GM18499 (cell line): ENCODE results near the gene LENG9.
A peak's percentile ranks its signal among the peaks of the same experiment; 100 is the strongest.
"Not testable (repeated sequence)": the region's sequence is repeated elsewhere in the genome, so short reads cannot be mapped to it uniquely, and the experiment has no call there.

Source experiments
- ATAC-seq: cut with Tn5 transposase; IDR thresholded peaks from one replicate; pipeline ENCODE4 v1.9.1; 2021; ENCODE audit warnings: moderate number of reproducible peaks; ENCODE audit not compliant: insufficient read depth, unreplicated experiment

The LENG9 gene

DNA sequence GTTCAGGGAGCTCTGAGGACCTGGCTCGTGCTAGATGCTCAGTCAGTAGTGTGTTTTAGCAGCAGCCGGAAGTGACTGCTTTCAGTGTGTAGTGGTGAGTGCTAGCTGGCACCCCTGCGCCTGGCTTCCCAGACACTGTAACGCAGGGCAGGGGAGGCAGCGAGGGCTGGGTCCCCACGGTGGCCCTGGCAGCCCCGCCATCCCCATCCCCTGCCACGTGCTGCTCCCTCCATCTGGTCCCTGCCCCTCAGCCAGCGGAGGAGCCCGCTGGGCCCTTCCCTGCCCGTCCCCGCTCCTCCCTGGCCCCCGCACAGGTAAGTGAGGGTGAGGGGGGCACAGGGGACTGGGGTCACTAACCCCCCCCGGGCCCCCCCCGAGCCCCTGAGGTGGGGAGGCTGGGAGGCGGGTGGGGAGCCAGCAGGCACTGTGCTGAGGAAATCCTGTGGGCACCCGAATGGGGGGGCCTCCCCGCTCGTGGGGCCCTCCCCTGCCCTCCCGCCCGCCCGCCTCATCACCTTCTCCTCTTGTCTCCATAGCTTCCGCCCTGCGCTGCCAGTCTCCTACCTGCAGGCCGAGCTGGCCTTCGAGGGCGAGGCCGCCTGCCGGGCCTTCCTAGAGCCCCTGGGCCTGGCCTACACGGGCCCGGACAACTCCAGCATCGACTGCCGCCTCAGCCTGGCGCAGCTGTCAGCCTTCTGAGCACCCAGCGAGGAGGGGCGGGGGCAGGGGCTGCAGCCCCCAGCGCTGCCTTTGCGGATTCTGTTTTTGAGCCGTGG, 3.2 kb downstream of the LENG9 start:
- no peak for ATAC-seq

DNA sequence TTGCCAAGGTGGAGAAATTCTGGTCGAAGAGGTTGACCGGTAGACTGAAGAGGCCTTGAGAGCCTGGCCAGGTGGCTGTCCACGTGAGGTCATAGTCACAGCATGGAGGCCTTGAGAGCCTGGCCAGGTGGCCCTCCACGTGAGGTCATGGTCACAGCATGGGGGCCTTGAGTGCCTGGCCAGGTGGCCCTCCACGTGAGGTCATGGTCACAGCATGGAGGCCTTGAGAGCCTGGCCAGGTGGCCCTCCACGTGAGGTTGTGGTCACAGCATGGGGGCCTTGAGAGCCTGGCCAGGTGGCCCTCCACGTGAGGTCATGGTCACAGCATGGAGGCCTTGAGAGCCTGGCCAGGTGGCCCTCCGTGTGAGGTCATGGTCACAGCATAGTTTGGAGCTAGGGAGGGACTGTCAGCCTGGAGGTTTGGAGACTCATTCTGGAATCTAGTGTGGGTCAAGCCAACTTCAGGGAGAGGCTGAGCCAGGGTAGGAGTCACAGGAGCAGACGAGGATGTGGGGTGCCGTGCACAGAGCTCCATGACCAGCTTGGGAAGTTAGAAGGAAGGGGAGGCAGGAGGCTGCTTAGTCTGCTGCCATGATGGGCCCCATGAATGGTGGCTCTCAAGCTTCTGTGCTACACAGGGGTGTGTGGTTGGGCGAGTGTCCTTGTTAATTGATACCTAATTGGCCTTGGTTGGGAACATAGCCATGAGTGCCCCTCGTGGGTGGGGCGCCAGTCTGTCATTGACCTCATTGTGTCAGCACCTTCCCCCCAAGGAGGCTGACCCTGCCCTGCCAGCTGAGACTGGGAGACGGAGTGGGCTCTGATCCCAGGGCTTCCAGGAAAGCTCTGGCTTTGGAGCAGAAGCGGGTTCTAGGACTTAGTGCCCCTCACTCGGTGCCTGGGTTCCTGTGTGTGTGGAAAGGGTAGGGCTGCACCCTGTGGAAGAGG, 4.0 kb downstream of the LENG9 start:
- ATAC-seq: no peak

DNA sequence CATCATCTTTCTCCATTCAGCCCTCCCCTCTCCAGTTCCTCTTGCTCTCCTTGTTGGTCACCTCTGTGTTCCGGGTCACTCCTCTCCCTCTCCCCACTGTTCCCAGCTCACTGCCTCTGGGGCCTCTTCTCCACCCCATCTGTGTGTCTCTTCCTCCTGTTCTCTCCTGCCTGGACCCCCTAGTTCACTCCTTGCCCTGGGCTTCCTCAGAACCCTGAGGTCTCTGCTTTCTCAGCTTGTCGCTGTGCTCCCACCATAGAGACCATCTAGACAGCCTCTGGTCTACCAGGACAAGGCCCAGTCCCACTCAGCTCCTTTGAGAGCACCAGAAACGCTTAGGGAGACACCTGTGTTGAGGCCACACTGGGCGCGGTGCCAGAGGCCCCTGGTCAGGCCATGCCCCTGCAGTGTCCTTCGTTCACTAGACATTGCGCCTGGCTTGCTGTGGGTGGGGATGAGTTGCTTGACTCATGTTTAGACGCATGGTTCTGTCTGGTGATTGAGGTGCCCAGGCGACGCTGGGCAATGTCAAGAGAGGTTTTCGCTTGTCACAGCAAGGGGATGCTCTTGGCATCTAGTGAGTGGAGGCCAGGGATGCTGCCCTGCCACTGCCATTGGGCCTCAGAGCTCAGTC, 4.8 kb downstream of the LENG9 start:
- no peak for ATAC-seq

DNA sequence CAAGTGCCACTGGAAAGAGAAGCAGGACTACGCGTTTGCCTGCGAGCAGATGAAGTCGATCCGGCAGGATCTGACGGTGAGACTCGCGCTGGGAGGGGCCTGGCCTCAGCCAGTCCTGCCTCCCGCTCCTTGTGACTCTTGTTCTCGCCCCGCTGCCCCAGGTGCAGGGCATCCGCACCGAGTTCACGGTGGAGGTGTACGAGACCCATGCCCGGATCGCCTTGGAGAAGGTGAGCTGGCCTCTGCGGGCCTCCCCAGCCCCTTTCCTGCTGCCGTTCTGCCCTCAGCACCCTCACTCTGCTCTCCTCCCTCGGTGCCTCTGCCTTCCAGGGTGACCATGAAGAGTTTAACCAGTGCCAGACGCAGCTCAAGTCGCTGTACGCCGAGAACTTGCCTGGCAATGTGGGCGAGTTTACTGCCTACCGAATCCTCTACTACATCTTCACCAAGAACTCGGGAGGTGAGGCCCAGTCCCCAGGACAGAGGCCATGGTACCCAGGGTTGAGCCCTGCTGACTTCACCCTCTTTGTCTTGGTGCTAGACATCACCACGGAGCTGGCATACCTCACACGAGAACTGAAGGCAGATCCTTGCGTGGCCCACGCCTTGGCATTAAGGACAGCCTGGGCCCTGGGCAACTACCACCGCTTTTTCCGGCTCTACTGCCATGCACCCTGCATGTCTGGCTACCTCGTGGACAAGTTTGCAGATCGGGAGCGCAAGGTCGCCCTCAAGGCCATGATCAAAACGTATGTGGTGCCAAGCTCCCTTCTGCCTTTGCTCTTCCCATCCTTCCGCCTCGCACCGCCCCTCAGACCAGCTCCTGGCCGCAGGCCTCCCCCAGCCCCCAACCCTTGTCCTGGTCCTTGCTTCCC, 5.6 kb downstream of the LENG9 start:
- no peak for ATAC-seq

DNA sequence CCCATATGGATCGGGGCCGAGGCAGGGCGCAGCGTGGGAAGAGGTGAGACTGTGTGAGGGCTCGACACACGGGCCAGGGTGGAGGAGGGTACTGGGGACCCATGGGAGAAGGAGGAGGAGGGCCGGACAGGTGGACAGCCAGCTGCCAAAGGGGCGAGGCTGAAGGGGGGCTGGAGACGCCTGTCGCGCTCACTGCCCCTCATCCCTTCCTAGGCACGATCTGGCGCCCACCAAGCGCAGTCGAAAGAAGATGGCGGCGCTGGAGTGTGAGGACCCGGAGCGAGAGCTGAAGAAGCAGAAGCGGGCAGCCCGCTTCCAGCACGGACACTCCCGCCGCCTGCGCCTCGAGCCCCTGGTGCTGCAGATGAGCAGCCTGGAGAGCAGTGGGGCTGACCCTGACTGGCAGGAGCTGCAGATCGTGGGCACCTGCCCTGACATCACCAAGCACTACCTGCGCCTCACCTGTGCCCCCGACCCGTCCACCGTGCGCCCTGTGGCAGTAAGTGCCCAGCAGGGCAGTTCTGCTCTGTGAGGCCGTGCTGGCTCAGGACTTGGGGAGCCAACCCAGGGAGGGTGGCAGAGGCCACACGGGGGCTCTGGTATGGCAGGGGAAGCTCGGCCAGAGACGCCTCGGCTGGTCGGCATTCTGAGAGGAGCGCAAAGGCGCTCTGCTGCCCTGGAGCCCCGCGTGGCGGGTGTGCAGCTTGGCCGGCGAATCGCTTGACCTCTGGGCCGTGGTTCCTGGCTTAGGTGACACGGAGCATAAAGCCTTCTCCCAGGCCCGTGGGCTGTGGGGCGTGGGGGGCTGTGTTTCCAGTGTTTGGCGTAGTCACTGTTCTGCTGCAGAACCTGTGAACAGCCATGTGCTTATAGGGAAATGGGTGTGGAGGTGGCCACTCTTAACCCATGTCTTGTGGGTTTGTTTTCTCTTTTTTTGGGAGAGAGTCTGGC, 6.9 kb downstream of the LENG9 start:
- ATAC-seq: no peak

DNA sequence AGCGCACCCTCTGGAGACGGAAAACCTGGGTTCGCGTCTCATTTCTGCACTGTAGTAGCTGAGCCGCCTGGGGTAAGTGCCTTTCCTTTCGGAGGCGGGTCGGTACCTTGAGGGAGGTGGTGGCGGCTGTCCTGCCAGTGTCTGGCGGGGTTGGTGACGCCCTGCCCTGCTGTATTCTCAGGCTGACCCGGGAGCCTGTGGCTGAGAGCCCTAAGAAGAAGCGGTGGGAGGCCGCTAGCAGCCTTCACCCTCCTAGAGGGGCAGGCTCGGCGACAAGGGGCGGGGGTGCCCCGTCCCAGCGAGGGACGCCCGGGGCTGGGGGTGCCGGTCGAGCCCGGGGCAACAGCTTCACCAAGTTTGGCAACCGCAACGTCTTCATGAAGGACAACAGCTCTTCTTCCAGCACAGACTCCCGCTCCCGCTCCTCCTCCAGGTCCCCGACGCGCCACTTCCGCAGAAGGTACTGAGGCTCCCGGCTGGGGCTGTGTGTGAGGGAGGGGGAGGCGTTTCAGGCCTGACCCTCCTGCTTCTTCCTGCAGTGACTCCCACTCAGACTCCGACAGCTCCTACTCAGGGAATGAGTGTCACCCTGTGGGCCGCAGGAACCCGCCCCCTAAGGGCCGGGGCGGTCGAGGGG, 7.7 kb downstream of the LENG9 start:
- ATAC-seq: no peak

DNA sequence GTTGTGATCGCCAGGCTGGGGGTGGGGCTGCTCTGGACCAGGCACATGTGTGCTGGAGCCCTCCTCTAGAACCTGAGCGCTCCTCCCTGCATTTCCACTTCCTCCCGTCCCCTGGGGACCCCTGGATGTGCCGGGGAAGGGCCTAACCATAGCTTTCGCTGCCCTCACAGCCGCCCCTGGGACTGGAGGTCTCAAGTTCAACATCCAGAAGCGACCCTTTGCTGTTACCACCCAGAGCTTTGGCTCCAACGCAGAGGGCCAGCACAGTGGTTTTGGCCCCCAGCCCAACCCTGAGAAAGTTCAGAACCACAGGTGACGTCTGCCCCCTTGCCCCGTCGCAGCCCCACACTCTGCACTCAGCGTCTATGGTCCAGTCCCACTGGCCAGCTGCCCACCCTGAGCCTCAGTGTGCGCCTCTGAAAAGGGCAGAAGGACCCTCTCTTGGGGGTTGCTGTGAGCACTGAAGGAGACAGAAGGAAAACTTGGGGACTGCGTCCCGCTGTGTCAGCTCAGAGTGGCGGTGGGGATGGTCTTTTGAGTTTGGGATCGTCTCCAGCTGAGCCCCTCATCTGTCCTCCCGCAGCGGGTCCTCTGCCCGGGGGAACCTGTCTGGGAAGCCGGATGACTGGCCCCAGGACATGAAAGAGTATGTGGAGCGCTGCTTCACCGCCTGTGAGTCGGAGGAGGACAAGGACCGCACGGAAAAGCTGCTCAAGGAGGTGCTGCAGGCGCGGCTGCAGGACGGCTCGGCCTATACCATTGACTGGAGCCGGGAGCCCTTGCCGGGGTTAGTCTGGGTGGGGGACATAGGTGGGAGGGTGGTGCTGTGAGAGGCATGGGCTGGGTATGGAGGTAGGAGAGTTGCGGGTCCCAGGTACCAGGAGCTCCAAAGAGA, 8.6 kb downstream of the LENG9 start:
- ATAC-seq: no peak

DNA sequence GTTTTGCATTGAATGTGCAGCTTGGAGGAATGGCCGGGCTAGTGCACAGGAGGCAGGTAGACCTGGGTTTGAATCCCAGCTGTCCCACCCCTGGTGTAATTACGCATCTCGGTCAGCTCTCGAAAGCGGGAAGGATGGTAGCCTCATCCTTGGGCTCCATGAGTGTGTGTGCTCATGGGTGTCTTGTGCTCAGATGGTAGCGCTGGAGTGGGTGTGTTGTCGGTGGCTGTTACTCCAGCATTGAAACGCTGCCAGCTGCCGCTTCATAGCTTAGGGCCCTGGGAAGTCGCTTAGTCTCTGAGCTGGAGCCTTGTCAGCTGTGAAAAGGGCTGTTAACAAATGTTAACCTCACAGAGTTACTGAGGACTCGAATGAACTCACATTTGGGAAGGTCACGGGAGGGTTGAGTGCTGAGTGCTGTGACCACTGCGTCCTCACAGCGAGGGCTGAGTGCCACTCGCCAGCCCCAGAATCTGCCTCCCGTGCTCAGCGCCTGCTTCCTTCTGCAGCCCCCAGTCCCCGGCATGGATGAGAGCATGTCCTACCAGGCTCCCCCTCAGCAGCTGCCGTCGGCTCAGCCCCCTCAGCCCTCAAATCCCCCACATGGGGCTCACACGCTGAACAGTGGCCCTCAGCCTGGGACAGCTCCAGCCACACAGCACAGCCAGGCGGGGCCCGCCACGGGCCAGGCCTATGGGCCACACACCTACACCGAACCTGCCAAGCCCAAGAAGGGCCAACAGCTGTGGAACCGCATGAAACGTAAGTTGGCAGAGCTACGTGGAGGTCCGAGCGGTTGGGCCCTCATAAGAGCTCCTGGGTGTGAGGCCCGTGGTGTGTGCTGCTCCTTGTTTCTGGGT, 9.4 kb downstream of the LENG9 start:
- no peak for ATAC-seq

DNA sequence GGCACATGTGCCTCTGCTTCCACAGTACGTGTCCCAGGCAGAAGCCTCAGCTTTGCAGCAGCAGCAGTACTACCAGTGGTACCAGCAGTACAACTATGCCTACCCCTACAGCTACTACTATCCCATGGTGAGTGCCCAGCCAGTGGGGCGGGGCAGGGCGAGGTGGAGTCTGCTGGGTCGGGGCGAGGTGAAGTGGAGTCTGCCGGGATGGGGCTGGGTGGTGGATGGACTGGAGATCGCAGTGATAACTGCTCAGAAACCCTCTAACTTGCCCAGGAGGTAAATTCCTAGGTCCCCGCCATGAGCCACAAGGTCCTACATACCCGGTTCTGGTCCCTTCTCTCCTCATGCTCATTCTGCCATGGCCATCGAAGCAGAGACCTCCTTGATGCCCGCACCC, 11.0 kb downstream of the LENG9 start:
- no peak for ATAC-seq

DNA sequence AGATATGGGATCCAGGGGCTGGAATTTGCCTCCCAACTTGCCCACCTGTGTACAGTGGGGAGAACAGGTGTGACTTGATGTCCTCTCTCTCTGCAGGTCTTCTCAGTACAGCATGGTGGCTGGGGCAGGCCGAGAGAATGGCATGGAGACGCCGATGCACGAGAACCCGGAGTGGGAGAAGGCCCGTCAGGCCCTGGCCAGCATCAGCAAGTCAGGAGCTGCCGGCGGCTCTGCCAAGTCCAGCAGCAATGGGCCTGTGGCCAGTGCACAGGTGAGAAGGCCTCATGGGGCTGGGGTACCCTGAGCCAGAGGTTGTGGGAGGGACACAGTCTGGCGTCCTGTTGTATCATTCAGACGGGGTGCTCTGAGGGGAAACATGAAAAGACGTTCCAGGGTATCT, 11.6 kb downstream of the LENG9 start:
- no peak for ATAC-seq

DNA sequence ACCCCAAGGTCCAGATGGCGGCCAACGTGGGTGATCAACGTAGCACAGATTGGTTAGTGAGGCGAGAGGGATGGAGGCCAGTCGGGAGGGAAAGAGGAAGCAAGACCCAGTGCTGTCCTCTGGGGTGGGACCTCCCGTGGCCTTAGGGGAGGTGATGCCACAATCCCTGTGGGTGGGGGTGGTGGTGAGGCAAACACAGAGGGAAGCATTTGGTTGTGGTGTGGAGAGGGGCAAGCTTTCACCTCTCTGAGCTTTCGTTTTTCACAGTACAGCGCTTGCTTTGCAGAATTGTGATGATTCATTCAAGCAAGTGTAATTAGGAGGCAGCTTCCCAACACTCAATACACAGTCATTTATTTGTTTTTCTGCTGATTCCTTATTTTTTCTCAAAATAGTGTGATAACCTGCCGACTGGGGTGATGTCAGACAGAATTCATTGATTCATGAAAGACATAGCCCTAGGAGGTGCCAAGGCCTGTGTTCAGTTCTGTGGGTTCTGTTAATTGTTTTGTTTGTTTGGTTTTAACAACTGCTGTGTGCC, 12.2 kb downstream of the LENG9 start:
- ATAC-seq: no peak

DNA sequence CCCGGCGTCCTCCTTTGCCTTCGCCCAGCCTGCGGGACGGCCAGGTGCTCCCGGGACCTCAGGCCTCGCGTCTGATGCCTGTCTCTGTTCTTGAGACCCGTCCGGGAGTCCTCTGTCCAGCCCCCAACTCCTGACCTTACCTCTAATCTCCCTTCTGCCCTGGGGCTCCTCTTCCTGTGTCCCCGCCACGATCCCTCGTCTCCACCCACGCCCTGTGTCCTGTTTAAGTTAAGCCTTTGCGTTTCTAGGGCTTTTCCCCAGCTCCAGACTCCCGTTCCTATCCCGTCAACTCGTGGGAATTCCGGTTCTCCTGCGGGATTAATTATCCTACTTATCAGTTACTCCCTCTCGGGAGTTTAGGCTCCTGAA, 13.9 kb downstream of the LENG9 start:
- no peak for ATAC-seq

DNA sequence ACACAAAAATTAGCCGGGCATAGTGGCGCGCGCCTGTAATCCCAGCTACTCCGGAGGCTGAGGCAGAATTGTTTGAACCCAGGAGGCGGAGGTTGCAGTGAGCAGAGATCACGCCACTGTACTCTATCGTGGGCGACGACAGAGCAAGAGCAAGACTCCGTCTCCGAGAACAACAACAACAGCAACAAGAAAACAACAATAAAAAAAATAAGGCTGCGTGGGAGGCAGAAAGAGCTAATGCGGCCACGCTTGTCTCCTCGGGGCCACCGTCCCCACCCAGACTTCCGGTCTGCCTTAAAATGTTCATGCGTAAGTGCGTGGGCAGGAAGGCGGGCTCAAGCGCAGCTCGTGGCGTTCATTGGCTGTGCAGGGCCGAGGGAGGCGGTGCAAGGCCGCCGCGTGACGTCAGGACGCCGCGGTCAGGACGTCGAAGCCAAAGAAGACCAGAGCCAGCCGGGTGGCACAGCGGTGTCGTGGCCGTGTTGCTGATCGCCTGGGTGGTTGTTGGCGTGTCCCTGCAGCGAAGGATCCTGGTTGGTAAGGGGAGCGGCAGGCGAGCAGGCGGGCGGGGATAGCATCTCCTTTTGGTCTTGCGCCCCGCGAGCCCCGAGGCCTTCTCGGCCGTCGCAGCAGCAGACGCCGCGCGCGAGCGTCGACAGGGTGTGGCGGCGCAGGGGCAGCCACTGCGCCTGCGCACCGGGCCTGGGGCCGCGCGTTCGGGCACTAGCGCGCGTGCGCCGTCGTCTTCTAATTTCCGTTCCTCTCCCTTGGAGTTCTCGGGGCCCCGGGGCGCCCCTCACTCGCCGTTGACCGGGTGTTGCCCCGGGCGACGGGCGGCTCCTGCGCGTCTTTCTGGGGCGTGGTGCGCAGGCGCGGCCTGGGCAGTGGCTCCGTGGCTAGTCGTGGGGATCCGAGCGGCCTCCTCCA, 14.5 kb downstream of the LENG9 start, which contains the start of gene LENG8:
LENG8 (plus strand) TSS at position 426 of the 927 bp plus-strand sequence. CDS start 2,146 bp downstream, outside the sequence.
- ATAC-seq: peak; percentile 67

DNA sequence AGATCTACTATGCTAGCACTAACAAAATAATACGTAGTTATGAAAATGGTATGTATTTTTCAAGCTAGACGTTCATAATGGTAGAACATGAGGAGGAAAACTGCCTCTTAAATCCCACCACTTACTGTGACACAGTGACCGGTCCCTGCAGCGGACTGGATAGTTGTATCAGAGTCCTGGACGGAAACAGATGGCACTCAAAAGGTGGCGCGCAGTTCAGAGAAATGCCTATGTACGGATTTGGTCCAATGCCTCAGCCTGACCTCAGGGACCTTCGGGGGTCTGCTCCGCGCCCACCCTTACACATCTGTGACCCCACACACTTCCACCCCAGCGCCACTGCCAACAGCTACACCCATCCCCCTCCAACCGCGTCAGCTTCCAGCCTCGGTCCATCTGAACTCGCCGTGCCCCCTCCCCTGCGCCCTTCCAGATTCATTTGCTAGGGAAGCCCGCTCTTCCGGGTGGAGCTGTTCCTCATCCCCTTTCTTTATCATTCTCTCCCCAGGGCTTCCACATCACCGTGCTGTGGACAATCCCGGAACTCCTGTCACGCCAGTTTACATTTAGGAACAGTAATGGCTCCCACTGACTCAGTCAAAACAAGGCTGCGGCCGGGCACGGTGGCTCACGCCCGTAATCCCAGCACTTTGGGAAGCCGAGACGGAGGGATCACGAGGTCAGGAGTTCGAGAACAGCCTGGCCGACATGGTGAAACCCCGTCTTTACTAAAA, 15.4 kb downstream of the LENG9 start:
- ATAC-seq: no peak

DNA sequence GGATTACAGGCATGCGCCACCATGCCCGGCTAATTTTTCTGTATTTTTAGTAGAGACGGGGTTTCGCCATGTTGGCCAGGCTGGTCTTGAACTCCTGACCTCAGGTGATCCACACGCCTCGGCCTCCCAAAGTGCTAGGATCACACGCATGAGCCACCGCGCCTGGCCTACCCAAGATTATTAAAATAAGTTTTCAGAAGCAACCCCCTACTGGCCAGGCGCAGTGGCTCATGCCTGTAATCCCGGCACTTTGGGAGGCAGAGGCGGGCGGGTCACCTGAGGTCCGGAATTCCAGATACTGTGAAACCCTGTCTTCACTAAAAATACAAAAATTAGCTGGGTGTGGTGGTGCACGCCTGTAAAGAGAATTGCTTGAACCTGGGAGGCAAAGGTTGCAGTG, 17.2 kb downstream of the LENG9 start:
- not testable (repeated sequence) for ATAC-seq
